HepG2 (cell line): Measurements from ENCODE around the gene COPZ2. TPM values are rescaled to one million over a fixed set of nuclear protein-coding genes. Genes with fewer than 3 reads are reported as not detected.

ENCODE experiments used
- ADNP ChIP-seq: sonication (generic); formaldehyde crosslinking; IDR thresholded peaks from 2 replicates; pipeline ENCODE4 v1.4.0; 2020; ENCODE audit warnings: missing genetic modification reagents
- GABPA ChIP-seq, 2 experiments: IDR thresholded peaks; 2 replicates each; pipeline ENCODE4 v1.6.1; 2011 to 2016; ENCODE audit warnings: low read depth in 2 of 2, low read length in 1 of 2, missing biosample characterization in 1 of 2, missing genetic modification characterization in 1 of 2
- HCFC1 ChIP-seq: fragments of 150-350 bp; IDR thresholded peaks from 2 replicates; pipeline ENCODE4 v1.6.1; 2014; ENCODE audit warnings: low read depth, low read length
- NFE2 ChIP-seq: sonication (generic); formaldehyde crosslinking; IDR thresholded peaks from 2 replicates; pipeline ENCODE4 v1.4.0; 2020; ENCODE audit warnings: missing genetic modification reagents
- NFRKB ChIP-seq: fragments of 450-650 bp; IDR thresholded peaks from 2 replicates; pipeline ENCODE4 v1.6.1; 2017
- PAF1 ChIP-seq: IDR thresholded peaks from 2 replicates; pipeline ENCODE4 v1.6.1; 2016; ENCODE audit warnings: missing genetic modification reagents, missing compliant biosample characterization
- ZNF382 ChIP-seq: sonication (generic); formaldehyde crosslinking; IDR thresholded peaks from 2 replicates; pipeline ENCODE4 v1.5.0; 2020; ENCODE audit warnings: missing genetic modification reagents, mild to moderate bottlenecking, borderline replicate concordance
- polyA plus RNA-seq, 8 experiments: library from polyadenylated mRNA; depleted of rRNA in 3 of 8; stranded (reverse) in 7 of 8; unstranded in 1 of 8; fragments of >200 nt; fragmentation: Illumina TruSeq in 4 of 8; extraction: Trizol in 4 of 8; gene quantifications; 2 replicates each; pipeline versions ENCODE4 v1.2.1 to v1.2.3, GENCODE V29; 2011 to 2016; ENCODE audit warnings: low read depth in 4 of 8, missing spikeins in 1 of 8, mixed read lengths in 1 of 8; ENCODE audit not compliant: insufficient read depth in 1 of 8
- total RNA-seq, 5 experiments: library from RNA; depleted of rRNA; stranded (reverse); fragments of >200 nt; fragmentation: Illumina TruSeq; extraction: Trizol; gene quantifications; 2 replicates each; pipeline ENCODE4 v1.2.3, GENCODE V29; 2016; ENCODE audit warnings: low read depth in 1 of 5
- TF ChIP-seq, protein P1 (sequence below): sonication (generic); formaldehyde crosslinking; conservative IDR thresholded peaks from 2 replicates; pipeline ENCODE4 v1.4.0; 2020; ENCODE audit warnings: missing genetic modification reagents
- TF ChIP-seq, protein P2 (sequence below): sonication (generic); formaldehyde crosslinking; conservative IDR thresholded peaks from 2 replicates; pipeline ENCODE4 v1.4.0; 2020; ENCODE audit warnings: missing genetic modification reagents
- TF ChIP-seq, protein P3 (sequence below): sonication (generic); formaldehyde crosslinking; IDR thresholded peaks from 2 replicates; pipeline ENCODE4 v1.5.1; 2020; ENCODE audit warnings: mild to moderate bottlenecking, missing genetic modification reagents, moderate library complexity
- TF ChIP-seq, protein P4 (sequence below): sonication (generic); formaldehyde crosslinking; IDR thresholded peaks from 2 replicates; pipeline ENCODE4 v1.8.1; 2022; ENCODE audit warnings: low read depth, mild to moderate bottlenecking, missing genetic modification reagents
- TF ChIP-seq, protein P5 (sequence below): sonication (generic); formaldehyde crosslinking; IDR thresholded peaks from 2 replicates; pipeline ENCODE4 v1.9.0; 2021; ENCODE audit warnings: missing genetic modification reagents, borderline replicate concordance
- TF ChIP-seq, protein P6 (sequence below): sonication (generic); formaldehyde crosslinking; IDR thresholded peaks from 2 replicates; pipeline ENCODE4 v1.5.1; 2020; ENCODE audit warnings: mild to moderate bottlenecking, moderate library complexity, missing genetic modification reagents
- TF ChIP-seq, protein P7 (sequence below): sonication (generic); formaldehyde crosslinking; IDR thresholded peaks from 2 replicates; pipeline ENCODE4 v1.8.1; 2022; ENCODE audit warnings: mild to moderate bottlenecking, missing genetic modification reagents

The COPZ2 gene
- total and polyA plus RNA-seq, 2 of the 13 experiments (the other 11 are each of a cell fraction or from before 2014, with no cell fraction given), result 0.61 to 1.5 TPM

DNA sequence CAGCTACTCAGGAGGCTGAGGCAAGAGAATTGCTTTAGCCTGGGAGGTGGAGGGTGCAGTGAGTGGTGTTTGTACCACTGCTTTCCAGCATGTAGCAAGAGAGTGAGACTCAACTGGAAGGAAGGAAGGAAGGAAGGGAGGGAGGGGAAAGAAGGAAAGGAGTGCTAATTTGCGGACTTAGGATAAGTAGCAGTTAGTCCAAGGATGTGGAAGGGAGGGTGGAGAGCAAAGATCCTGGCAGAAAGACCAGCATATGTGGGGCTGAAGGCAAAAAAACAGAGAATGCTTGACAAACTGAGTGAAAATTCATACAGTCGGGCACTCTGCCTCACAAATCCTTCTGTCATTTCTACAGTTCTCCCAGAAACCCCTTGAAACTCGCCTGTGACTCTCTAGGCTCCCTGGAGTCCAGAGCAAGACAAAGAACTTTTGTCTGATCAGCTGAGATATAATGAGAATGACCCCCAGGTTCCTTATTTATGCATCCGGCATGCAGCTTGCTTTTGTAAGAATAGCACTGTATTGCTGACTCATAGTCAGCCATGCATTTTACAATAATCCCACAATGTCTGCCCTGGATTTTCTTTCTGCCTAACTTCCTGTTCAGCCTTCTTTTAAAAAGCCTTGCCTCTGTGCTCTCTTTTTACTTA, 35.2 kb downstream of the COPZ2 start (continued):
- TF ChIP-seq, protein P1, sequence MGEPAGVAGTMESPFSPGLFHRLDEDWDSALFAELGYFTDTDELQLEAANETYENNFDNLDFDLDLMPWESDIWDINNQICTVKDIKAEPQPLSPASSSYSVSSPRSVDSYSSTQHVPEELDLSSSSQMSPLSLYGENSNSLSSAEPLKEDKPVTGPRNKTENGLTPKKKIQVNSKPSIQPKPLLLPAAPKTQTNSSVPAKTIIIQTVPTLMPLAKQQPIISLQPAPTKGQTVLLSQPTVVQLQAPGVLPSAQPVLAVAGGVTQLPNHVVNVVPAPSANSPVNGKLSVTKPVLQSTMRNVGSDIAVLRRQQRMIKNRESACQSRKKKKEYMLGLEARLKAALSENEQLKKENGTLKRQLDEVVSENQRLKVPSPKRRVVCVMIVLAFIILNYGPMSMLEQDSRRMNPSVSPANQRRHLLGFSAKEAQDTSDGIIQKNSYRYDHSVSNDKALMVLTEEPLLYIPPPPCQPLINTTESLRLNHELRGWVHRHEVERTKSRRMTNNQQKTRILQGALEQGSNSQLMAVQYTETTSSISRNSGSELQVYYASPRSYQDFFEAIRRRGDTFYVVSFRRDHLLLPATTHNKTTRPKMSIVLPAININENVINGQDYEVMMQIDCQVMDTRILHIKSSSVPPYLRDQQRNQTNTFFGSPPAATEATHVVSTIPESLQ, result no peak
- no peak for TF ChIP-seq ADNP
- no peak for TF ChIP-seq HCFC1
- TF ChIP-seq, protein P2, sequence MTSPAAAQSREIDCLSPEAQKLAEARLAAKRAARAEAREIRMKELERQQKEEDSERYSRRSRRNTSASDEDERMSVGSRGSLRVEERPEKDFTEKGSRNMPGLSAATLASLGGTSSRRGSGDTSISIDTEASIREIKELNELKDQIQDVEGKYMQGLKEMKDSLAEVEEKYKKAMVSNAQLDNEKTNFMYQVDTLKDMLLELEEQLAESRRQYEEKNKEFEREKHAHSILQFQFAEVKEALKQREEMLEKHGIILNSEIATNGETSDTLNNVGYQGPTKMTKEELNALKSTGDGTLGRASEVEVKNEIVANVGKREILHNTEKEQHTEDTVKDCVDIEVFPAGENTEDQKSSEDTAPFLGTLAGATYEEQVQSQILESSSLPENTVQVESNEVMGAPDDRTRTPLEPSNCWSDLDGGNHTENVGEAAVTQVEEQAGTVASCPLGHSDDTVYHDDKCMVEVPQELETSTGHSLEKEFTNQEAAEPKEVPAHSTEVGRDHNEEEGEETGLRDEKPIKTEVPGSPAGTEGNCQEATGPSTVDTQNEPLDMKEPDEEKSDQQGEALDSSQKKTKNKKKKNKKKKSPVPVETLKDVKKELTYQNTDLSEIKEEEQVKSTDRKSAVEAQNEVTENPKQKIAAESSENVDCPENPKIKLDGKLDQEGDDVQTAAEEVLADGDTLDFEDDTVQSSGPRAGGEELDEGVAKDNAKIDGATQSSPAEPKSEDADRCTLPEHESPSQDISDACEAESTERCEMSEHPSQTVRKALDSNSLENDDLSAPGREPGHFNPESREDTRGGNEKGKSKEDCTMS (CRISPR knock-in tag), result no peak
- no peak for TF ChIP-seq GABPA (IDR thresholded peaks at IDR 0.05; ENCODE audit: low read depth, low read length)
- TF ChIP-seq GABPA (CRISPR knock-in tag; IDR thresholded peaks at IDR 0.05; ENCODE audit: low read depth), result no peak
- TF ChIP-seq PAF1, result no peak
- peak; percentile 74 for TF ChIP-seq NFE2 (CRISPR knock-in tag)
- TF ChIP-seq, protein P3, sequence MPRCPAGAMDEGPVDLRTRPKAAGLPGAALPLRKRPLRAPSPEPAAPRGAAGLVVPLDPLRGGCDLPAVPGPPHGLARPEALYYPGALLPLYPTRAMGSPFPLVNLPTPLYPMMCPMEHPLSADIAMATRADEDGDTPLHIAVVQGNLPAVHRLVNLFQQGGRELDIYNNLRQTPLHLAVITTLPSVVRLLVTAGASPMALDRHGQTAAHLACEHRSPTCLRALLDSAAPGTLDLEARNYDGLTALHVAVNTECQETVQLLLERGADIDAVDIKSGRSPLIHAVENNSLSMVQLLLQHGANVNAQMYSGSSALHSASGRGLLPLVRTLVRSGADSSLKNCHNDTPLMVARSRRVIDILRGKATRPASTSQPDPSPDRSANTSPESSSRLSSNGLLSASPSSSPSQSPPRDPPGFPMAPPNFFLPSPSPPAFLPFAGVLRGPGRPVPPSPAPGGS (CRISPR knock-in tag), result no peak
- TF ChIP-seq, protein P4, sequence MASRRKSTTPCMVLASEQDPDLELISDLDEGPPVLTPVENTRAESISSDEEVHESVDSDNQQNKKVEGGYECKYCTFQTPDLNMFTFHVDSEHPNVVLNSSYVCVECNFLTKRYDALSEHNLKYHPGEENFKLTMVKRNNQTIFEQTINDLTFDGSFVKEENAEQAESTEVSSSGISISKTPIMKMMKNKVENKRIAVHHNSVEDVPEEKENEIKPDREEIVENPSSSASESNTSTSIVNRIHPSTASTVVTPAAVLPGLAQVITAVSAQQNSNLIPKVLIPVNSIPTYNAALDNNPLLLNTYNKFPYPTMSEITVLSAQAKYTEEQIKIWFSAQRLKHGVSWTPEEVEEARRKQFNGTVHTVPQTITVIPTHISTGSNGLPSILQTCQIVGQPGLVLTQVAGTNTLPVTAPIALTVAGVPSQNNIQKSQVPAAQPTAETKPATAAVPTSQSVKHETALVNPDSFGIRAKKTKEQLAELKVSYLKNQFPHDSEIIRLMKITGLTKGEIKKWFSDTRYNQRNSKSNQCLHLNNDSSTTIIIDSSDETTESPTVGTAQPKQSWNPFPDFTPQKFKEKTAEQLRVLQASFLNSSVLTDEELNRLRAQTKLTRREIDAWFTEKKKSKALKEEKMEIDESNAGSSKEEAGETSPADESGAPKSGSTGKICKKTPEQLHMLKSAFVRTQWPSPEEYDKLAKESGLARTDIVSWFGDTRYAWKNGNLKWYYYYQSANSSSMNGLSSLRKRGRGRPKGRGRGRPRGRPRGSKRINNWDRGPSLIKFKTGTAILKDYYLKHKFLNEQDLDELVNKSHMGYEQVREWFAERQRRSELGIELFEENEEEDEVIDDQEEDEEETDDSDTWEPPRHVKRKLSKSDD (CRISPR knock-in tag), result no peak
- TF ChIP-seq, protein P5, sequence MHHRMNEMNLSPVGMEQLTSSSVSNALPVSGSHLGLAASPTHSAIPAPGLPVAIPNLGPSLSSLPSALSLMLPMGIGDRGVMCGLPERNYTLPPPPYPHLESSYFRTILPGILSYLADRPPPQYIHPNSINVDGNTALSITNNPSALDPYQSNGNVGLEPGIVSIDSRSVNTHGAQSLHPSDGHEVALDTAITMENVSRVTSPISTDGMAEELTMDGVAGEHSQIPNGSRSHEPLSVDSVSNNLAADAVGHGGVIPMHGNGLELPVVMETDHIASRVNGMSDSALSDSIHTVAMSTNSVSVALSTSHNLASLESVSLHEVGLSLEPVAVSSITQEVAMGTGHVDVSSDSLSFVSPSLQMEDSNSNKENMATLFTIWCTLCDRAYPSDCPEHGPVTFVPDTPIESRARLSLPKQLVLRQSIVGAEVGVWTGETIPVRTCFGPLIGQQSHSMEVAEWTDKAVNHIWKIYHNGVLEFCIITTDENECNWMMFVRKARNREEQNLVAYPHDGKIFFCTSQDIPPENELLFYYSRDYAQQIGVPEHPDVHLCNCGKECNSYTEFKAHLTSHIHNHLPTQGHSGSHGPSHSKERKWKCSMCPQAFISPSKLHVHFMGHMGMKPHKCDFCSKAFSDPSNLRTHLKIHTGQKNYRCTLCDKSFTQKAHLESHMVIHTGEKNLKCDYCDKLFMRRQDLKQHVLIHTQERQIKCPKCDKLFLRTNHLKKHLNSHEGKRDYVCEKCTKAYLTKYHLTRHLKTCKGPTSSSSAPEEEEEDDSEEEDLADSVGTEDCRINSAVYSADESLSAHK (CRISPR knock-in tag), result no peak
- no peak for TF ChIP-seq NFRKB
- TF ChIP-seq, protein P6, sequence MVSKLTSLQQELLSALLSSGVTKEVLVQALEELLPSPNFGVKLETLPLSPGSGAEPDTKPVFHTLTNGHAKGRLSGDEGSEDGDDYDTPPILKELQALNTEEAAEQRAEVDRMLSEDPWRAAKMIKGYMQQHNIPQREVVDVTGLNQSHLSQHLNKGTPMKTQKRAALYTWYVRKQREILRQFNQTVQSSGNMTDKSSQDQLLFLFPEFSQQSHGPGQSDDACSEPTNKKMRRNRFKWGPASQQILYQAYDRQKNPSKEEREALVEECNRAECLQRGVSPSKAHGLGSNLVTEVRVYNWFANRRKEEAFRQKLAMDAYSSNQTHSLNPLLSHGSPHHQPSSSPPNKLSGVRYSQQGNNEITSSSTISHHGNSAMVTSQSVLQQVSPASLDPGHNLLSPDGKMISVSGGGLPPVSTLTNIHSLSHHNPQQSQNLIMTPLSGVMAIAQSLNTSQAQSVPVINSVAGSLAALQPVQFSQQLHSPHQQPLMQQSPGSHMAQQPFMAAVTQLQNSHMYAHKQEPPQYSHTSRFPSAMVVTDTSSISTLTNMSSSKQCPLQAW, result no peak
- TF ChIP-seq, protein P7, sequence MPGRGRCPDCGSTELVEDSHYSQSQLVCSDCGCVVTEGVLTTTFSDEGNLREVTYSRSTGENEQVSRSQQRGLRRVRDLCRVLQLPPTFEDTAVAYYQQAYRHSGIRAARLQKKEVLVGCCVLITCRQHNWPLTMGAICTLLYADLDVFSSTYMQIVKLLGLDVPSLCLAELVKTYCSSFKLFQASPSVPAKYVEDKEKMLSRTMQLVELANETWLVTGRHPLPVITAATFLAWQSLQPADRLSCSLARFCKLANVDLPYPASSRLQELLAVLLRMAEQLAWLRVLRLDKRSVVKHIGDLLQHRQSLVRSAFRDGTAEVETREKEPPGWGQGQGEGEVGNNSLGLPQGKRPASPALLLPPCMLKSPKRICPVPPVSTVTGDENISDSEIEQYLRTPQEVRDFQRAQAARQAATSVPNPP (CRISPR knock-in tag), result no peak
- TF ChIP-seq ZNF382 (CRISPR knock-in tag), result no peak
